ENCODE results near the gene SPATA2.

Gene SPATA2

DNA sequence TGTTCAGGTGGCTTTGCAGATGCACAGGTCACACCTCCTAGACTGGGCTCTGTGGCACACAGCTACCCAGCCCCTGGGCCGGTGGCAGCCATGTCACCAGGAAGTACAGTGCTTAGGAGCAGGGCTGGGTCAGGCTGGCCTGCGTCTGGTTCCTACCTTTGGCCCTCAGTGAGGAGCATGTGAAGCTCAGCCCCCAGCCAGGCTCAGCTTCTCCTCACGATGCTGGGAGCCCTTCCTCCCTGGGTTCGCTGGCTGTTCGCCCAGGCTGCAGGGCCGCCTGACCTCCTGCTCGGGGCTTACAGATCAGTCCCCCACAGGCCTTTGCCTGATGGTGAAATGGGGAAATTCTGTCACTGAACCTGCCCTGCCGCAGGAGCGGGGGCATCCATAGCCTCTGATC is 23.1 kb downstream of the SPATA2 start:
- H3K4me3 ChIP-seq (ENCODE audit: low read depth, low read length): no peak overlapping the region
- TF ChIP-seq, protein P1, sequence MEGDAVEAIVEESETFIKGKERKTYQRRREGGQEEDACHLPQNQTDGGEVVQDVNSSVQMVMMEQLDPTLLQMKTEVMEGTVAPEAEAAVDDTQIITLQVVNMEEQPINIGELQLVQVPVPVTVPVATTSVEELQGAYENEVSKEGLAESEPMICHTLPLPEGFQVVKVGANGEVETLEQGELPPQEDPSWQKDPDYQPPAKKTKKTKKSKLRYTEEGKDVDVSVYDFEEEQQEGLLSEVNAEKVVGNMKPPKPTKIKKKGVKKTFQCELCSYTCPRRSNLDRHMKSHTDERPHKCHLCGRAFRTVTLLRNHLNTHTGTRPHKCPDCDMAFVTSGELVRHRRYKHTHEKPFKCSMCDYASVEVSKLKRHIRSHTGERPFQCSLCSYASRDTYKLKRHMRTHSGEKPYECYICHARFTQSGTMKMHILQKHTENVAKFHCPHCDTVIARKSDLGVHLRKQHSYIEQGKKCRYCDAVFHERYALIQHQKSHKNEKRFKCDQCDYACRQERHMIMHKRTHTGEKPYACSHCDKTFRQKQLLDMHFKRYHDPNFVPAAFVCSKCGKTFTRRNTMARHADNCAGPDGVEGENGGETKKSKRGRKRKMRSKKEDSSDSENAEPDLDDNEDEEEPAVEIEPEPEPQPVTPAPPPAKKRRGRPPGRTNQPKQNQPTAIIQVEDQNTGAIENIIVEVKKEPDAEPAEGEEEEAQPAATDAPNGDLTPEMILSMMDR (IDR thresholded peaks at IDR 0.05; ENCODE audit: borderline replicate concordance, insufficient read depth, low read depth, low read length): no peak

DNA sequence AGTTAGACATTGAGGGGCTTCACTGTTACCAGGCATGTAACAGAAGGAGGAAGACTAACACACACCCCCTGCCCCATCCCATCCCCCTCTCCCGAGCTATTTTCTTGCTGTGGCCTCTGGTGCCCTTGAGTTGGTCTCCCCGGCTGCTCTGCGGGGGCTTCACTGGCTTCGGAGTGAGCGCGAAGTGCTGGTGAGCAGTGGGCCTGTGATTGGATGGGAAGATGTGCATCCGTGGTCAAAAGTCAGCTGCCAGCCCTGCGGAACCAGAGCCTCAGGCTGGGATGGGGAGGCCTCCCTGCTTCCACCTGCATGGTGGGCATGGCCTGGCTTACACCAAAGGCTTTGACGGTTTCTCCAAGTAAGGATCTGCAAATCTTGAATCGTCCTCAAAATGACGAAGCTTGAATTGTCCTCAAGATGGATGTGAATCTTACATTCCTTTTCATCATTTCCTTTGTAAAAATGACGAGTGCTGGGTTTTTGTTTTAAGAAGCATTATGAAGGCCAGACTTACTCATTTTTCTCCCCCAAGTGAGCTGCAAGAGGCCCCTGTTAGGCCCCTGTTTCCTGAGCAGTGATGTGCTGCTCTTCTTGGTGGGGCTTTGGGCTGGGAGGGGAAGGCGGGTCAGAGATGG is 23.7 kb downstream of the SPATA2 start:
- H3K4me3 ChIP-seq (ENCODE audit: low read depth, low read length): no peak overlapping the region
- TF ChIP-seq, protein P1 (IDR thresholded peaks at IDR 0.05; ENCODE audit: borderline replicate concordance, insufficient read depth, low read depth, low read length): no peak

DNA sequence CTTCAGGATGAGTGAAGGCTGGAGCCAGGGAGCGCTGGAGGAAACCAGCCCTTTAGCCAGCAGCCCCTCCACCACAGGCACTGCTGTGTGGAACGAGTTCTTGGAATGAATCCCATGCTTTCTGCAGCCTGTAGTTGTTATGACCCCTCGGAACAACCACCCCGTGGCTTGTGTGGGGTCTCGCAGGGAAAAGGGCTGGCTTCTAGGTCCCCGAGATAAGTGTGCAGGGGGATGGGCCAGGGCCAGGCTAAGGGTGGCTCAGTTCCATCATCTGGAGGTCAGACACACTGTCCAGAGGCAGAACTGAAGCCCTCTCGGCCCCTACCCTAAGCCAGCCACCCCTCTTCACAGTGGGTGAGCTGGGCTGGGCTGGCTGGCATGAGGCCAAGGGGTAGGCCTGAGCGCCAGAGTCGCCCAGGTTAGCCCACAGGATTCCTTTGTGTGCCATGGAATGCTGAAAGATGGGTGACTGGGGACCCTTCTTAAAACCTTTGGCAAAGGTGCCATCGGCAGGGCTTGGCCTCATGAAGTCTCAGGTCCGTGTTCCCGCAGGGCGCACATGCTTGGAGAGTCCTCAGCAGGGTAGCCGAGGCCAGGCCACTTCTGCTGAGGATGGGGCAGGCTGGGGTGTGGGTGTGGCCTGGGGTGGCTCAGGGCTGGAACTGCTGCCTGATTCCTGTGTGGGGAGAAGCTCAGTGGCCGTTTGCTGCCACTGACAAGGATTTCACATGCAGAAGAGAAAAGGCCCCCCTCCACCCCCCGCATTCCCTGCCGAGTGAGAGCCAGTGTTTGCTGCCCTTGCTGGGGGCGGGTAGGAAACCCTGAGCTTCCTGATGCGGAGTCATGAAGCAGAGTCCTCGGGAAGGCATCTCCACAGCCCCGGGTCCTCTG is 24.6 kb downstream of the SPATA2 start:
- TF ChIP-seq, protein P1 (IDR thresholded peaks at IDR 0.05; ENCODE audit: borderline replicate concordance, insufficient read depth, low read depth, low read length): no peak
- H3K4me3 ChIP-seq (ENCODE audit: low read depth, low read length): no peak overlapping the region

DNA sequence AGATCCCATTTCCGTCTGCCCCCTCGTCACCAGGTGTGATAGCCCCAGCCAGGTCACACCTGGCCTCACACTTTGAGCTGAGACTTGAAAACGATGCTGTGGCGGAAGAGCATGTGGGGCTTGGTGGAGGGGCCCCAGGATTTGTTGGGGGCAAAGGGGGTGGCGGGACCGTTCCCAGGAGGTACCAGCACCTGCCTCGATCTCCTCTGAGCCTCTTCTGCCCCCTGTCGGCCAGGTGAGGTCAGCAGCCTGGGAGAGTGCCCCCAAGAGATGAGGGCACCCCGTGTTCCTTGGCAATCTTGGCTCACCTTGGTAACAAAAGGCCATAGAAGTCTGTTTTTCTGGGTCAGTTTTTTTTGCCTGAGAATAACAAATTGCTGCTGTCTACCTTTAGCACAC is 25.4 kb downstream of the SPATA2 start:
- no peak overlapping the region for H3K4me3 ChIP-seq (ENCODE audit: low read depth, low read length)
- TF ChIP-seq, protein P1 (IDR thresholded peaks at IDR 0.05; ENCODE audit: borderline replicate concordance, insufficient read depth, low read depth, low read length): peak; percentile 56; the same call in 1 of the 2 replicates

DNA sequence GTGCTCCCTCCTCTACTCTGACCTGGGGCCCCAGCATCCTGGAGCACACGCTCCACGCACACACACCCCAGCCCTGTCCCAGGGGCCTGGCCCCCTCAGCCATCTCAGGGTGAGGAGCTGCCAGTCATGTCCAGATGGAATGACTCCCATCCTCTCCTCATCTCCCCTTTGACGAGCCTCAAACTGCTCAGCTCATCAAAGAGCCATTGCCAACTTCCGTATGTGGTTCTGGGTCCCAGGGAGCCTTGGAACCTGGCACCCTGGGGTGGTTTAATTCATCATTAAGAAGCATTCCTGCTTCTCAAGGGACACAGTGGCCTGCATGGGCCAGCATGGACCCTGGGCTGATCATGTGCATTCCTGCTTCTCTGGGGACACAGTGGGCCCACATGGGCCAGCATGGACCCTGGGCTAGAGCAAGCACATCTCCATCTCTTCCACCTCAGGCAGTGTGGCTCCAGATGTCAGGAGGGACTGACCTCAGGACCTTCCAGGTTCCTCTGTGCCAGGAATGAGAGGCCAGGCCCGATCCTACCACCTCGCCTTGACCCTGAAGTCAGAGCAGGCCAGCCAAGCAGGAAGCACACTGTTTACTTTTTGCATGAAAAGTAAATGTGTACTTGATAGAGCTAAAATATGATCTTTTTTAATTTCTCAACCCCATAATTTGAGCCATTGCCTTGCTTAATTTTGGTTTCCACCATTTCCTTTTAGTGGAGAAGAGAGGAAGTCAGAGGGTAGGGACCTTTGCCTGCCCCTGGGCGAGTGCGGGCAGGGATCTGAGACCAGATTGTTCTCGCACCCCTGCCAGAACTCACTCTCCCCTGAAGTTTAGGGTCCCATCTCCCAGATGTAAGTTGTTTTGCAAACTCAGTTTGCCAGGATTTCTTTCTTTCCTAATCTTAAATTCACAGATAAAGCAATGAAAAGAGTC is 26.1 kb downstream of the SPATA2 start:
- TF ChIP-seq, protein P1 (IDR thresholded peaks at IDR 0.05; ENCODE audit: borderline replicate concordance, insufficient read depth, low read depth, low read length): no peak
- no peak overlapping the region for H3K4me3 ChIP-seq (ENCODE audit: low read depth, low read length)

DNA sequence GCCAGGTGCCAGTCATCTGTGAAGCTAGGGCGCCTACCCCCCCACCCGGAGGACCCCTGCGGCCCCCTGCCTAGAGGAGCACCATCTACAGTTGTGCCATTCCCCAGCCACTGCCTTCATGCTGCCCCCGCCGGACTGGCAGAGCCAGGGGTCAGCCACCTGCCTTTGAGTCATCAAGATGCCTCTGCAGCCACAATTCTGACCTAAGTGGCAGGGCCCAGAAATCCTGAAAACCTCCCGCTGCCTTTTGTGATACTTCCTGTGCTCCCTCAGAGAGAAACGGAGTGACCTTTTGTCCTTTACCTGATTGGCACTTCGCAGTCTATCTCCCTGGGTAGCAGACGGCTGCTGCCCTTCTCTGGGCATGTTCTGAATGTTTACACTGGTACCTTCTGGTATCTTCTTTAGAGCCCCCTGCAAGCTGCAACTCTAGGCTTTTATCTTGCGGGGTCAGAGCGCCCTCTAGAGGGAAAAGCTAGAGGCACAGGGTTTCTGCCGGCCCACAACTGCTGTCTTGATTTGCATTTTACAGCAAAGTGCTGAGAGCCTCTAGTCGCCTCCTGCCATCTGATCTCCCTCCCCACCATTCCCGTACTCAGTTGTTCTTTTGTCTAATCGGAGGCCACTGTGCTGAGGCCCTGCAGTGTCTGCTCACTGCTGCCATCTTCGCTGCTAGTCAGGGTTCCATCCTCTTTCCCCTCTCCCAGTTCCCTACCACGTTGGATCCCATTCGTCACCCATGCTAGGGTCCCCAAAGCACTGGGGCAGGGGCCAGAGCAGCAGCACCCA is 26.9 kb downstream of the SPATA2 start:
- TF ChIP-seq, protein P1 (IDR thresholded peaks at IDR 0.05; ENCODE audit: borderline replicate concordance, insufficient read depth, low read depth, low read length): peak; percentile 79

More for the DNA sequence above, 26.9 kb downstream of the SPATA2 start:
- H3K4me3 ChIP-seq (ENCODE audit: low read depth, low read length): no peak overlapping the region
